ENCODE data around the gene CCL5. TPM values are rescaled to one million over a fixed set of nuclear protein-coding genes. Genes with fewer than 3 reads are reported as not detected.

Gene CCL5
- polyA plus RNA-seq, 4 donors, result 1.1 to 2.1 (median 1.6) TPM

Other genes with a start within 250 kb of the CCL5 start
- gene RASL10B, start 148.7 kb downstream of the CCL5 start, polyA plus RNA-seq (ENCODE audit: insufficient read length in 4 of 4), result 10 to 100 TPM in 3 of 4 donors, 1 to 10 TPM in 1; 4.8 to 15.0 (median 11.0) TPM
- gene GAS2L2, start 127.1 kb downstream of the CCL5 start, polyA plus RNA-seq (ENCODE audit: insufficient read length in 4 of 4), result under 1 TPM in 2 of 4 donors, not detected in 2; 0.10 to 0.12 TPM
- under 1 TPM in 1 of 4 donors, not detected in 3; 0.21 TPM for gene C17orf50, start 119.5 kb downstream of the CCL5 start, polyA plus RNA-seq (ENCODE audit: insufficient read length in 4 of 4)
- gene MMP28, start 84.7 kb downstream of the CCL5 start, polyA plus RNA-seq (ENCODE audit: insufficient read length in 4 of 4), result 10 to 100 TPM in 1 of 4 donors, 1 to 10 TPM in 3; 1.9 to 11.0 (median 2.4) TPM
- gene TAF15, start 70.9 kb downstream of the CCL5 start, polyA plus RNA-seq (ENCODE audit: insufficient read length in 4 of 4), result 100 to 1,000 TPM; 188 to 242 (median 234) TPM
- under 1 TPM in 1 of 4 donors, not detected in 3; 0.18 TPM for gene HEATR9, start 11.5 kb downstream of the CCL5 start, polyA plus RNA-seq (ENCODE audit: insufficient read length in 4 of 4)
- 1 to 10 TPM; 1.4 to 3.6 (median 2.3) TPM for gene RDM1, start 50.4 kb upstream of the CCL5 start, polyA plus RNA-seq (ENCODE audit: insufficient read length in 4 of 4)
- not detected for gene LYZL6, start 63.4 kb upstream of the CCL5 start, polyA plus RNA-seq (ENCODE audit: insufficient read length in 4 of 4)
- under 1 TPM in 3 of 4 donors, not detected in 1; 0.10 to 0.53 (median 0.19) TPM for gene CCL16, start 101.1 kb upstream of the CCL5 start, polyA plus RNA-seq (ENCODE audit: insufficient read length in 4 of 4)
- 10 to 100 TPM; 14.5 to 17.6 (median 16.0) TPM for gene CCL14, start 106.4 kb upstream of the CCL5 start, polyA plus RNA-seq (ENCODE audit: insufficient read length in 4 of 4)
- 1 to 10 TPM in 3 of 4 donors, under 1 TPM in 1; 0.37 to 7.5 (median 5.2) TPM for gene CCL15, start 121.2 kb upstream of the CCL5 start, polyA plus RNA-seq (ENCODE audit: insufficient read length in 4 of 4)
- gene CCL23, start 137.6 kb upstream of the CCL5 start, polyA plus RNA-seq (ENCODE audit: insufficient read length in 4 of 4), result not detected
- 1 to 10 TPM in 1 of 4 donors, not detected in 3; 2.4 TPM for gene CCL18, start 183.9 kb upstream of the CCL5 start, polyA plus RNA-seq (ENCODE audit: insufficient read length in 4 of 4)
- 10 to 100 TPM in 1 of 4 donors, 1 to 10 TPM in 2, under 1 TPM in 1; 0.29 to 38.4 (median 2.1) TPM for gene CCL3, start 209.8 kb upstream of the CCL5 start, polyA plus RNA-seq (ENCODE audit: insufficient read length in 4 of 4)
- 10 to 100 TPM in 1 of 4 donors, 1 to 10 TPM in 1, under 1 TPM in 2; 0.16 to 34.9 (median 0.86) TPM for gene CCL4, start 223.5 kb upstream of the CCL5 start, polyA plus RNA-seq (ENCODE audit: insufficient read length in 4 of 4)

Measured in left renal pelvis (tissue), 4 donors.